GM19239 (cell line): ENCODE data around the gene REV3L.
"Not testable (repeated sequence)": the region's sequence is repeated elsewhere in the genome, so short reads cannot be mapped to it uniquely, and the experiment has no call there.

ENCODE experiments used
- DNase-seq: peaks from one replicate; pipeline ENCODE4 v3.0.0; 2011; ENCODE audit warnings: low spot score; ENCODE audit not compliant: insufficient read length
- FAIRE-seq: peaks from 2 replicates; lab custom pipeline; 2011; peaks lifted over from hg19 to GRCh38; lab: Jason Lieb, UNC

Gene REV3L, protein sequence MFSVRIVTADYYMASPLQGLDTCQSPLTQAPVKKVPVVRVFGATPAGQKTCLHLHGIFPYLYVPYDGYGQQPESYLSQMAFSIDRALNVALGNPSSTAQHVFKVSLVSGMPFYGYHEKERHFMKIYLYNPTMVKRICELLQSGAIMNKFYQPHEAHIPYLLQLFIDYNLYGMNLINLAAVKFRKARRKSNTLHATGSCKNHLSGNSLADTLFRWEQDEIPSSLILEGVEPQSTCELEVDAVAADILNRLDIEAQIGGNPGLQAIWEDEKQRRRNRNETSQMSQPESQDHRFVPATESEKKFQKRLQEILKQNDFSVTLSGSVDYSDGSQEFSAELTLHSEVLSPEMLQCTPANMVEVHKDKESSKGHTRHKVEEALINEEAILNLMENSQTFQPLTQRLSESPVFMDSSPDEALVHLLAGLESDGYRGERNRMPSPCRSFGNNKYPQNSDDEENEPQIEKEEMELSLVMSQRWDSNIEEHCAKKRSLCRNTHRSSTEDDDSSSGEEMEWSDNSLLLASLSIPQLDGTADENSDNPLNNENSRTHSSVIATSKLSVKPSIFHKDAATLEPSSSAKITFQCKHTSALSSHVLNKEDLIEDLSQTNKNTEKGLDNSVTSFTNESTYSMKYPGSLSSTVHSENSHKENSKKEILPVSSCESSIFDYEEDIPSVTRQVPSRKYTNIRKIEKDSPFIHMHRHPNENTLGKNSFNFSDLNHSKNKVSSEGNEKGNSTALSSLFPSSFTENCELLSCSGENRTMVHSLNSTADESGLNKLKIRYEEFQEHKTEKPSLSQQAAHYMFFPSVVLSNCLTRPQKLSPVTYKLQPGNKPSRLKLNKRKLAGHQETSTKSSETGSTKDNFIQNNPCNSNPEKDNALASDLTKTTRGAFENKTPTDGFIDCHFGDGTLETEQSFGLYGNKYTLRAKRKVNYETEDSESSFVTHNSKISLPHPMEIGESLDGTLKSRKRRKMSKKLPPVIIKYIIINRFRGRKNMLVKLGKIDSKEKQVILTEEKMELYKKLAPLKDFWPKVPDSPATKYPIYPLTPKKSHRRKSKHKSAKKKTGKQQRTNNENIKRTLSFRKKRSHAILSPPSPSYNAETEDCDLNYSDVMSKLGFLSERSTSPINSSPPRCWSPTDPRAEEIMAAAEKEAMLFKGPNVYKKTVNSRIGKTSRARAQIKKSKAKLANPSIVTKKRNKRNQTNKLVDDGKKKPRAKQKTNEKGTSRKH (N-terminal part only)

GRCh38 chr6:111482959-111483735 lies at the start of gene REV3L:
Gene REV3L, minus strand, starts transcription at chr6:111483218. Its CDS starts 330 bp downstream, at chr6:111482888.
- DNase-seq (peak; percentile 54), FAIRE-seq (peak; percentile 93)

GRCh38 chr6:111531185-111531584 lies 48.2 kb upstream of the REV3L start:
- no peak for FAIRE-seq
- no peak for DNase-seq

DNA sequence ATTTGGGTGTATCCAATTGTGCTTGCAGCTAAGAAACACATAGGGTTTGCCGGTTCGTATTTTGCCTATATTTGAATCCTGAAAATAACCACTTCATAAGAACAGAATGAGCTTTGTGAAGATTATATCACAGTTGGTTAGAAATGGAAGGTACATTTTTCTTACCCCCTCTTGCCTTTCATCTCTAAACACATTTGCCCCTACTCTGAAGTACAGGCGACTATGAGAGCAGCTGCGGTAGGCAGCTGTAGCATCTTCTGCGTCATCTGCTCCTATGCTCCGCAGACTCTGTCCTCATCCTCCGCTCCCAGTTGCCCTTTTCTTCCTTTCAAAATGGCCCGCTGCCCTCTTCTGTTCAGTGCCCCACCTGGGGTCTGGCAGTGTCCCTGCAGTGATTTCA lies 47.6 kb upstream of the REV3L start:
- DNase-seq (no peak), FAIRE-seq (no peak)

- FAIRE-seq (no peak), DNase-seq (no peak)
Observed at GRCh38 chr6:111530218-111530617, 47.2 kb upstream of the REV3L start.

GRCh38 chr6:111527367-111527766 lies 44.3 kb upstream of the REV3L start:
- FAIRE-seq (no peak), DNase-seq (no peak)

- FAIRE-seq, result no peak
- no peak for DNase-seq
Observed at GRCh38 chr6:111524735-111525134, 41.7 kb upstream of the REV3L start.

DNA sequence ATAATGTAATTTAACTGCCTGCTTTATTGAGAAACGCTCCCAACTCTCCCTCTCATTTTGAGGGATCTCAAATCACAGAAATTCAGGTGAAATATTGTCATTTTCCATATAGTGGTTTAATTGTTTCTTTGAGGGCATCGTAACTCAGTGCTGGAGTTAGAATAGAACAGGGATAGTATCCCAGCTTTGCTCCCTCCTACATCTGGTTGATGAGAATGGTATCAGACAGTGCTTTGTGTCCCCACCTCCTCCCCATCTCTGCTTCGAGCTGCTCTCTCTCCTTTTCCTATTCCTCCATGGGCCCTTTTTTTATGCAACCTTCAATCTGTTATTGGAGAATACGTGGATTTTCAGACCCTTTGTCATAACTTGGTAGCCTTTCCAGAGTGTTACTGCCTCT lies 41.2 kb upstream of the REV3L start:
- DNase-seq, result no peak
- FAIRE-seq, result no peak

DNA sequence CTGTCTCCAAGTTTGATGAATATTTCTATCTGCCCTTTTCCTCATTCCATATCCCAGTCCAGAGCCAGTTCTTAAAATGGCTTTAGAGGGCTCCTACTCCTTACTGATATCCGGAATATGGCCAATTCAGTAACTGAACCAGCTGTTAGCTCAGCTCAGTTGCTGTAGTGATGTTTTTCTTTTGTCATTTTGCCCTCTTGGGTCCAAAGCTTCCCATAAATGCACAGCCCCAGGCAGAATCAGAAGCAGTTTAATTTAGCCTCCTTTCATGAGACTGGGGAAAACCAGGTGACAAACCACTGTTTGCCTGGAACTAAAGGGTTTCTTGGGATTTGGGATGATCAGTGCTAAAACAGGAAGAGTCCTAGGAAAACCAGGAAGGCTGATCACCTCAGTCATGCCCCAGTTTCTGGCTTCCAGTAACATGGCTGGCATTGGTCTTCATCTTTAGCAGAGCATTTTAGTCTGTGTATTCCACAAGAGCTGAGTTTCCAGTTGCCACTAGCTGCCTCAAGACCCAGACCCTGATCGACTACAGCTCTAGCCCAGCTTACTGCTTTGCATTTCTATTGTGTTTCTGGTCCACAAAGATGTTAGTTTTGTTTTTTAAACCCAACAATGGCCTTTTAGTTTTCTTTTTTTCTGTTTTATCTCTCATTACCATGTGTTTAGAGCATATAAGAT lies 40.6 kb upstream of the REV3L start:
- no peak for FAIRE-seq
- no peak for DNase-seq

GRCh38 chr6:111522393-111523020 lies 39.5 kb upstream of the REV3L start:
- FAIRE-seq (peak; percentile 8), DNase-seq (no peak)

- FAIRE-seq (no peak), DNase-seq (no peak)
Observed at GRCh38 chr6:111521497-111522270, 38.7 kb upstream of the REV3L start.

DNA sequence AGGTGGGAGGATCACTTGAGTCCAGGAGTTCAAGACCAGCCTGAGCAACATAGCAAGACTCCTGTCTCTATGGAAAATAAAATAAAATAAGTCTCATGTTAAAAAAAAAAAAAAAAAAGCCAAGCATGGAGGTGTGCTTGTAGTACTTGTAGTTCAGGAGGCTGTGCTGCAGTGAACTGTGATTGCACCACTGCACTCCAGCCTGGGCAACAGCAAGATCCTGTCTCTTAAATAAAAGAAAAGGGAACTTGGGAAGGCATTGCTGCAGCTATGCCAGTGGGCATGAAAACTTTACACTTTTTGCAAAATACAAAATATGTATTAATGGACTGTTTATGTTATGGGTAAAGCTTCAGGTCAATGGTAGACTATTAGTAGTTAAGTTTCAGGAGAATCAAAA lies 37.5 kb upstream of the REV3L start:
- FAIRE-seq (no peak), DNase-seq (no peak)

DNA sequence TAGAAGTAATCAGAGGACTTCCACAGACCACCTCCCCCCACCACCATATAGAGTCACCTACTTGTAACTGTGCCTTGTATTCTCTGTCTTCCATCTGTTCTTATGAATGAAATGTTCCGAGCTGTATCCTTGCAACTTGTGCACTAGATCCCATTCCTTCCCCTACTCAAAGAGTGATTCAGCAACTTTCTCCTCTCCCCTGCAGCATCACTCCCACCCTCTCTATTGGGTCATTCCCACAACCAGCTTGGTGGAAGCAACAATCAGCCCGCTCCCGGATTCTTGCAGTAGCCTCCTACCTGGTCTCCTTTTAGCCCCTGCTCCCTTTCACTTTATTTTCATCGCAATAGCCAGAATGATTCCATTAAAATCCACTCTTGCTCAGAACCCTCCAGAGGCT lies 34.9 kb upstream of the REV3L start:
- DNase-seq, result no peak
- FAIRE-seq, result no peak

DNA sequence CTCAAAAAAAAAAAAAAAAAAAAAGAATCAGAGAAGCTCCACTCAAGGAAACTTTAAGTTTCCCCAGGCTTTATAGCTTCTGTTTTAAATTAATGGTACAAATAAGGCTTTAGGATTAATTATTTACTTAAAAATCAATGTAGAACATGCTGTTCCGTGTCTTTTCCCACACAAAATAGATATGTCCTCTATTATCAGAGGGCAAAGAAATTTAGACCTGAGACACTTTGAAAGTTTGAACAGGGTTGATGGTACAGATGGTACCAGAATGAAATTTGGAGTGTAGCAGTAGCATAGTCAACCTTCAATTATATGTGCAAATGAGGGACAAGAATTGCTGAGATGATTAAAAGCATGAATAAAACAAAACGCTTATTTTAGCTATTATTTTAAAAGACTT lies 32.2 kb upstream of the REV3L start:
- FAIRE-seq (no peak), DNase-seq (no peak)

GRCh38 chr6:111514531-111514930 lies 31.5 kb upstream of the REV3L start:
- not testable (repeated sequence) for DNase-seq, FAIRE-seq

- not testable (repeated sequence) for DNase-seq, FAIRE-seq
Observed at GRCh38 chr6:111507219-111507618, 24.2 kb upstream of the REV3L start.

- DNase-seq, FAIRE-seq: not testable (repeated sequence)
Observed at GRCh38 chr6:111505498-111505897, 22.5 kb upstream of the REV3L start.

DNA sequence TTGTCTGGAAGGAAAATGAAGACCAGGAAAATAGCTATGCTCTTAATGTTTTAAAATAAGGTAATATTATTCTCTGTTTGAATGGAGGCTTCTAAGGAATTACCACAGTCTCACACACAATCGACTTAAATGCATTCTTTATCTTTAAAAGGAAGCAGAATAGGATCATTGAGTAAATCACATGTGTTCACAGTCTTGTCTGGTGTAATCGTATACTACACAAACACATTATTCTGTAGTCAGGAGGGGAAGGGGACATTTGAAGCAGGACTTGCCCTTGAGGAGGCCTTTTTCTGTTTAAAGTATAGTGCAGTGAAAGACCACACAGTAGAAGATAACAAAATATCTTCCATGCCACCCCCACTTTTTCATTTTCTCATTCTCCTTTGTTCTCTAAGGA lies 20.6 kb upstream of the REV3L start:
- FAIRE-seq (no peak), DNase-seq (no peak)

DNA sequence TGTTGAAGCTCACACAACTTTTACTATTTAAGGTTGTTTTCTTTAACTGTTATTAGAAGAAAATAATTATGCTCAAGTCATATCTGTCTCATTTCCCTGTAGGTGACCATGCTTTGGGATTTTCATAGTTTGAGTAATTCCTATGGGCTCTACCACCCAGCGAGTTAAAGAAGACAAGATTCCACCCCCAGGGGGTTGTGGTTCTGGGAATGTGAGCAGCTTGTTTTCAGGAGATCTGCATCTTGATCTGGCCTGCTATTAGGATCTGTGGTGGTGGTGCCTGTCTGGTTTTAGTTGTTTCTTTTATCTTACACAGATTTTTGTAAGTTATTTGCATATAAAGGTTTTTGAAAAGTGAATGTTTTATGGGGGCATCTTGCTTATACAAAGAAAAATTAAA lies 20.2 kb upstream of the REV3L start:
- DNase-seq, result no peak
- FAIRE-seq, result no peak
